ENCODE results near the gene ZCCHC7. TPM values are rescaled to one million over a fixed set of nuclear protein-coding genes. Genes with fewer than 3 reads are reported as not detected.

The ZCCHC7 gene
- total and polyA plus RNA-seq, 10 of the 15 experiments (the other 5 are each of a cell fraction or from before 2014, with no cell fraction given): 42.9 to 178 (median 53.3) TPM

GRCh38 chr9:37264539-37264938, 144.2 kb downstream of the ZCCHC7 start:
- no peak overlapping the region for H3K27ac ChIP-seq (ENCODE audit: control insufficient read depth, insufficient read depth)
- ATAC-seq: no peak
- ChIA-PET SMC1A (ENCODE audit: uncharacterized antibody, unreplicated experiment) (interaction anchor here (0.5 to 1.7 kb wide), 5 partner anchors 14 to 44 kb away, joined by 3 to 7 read pairs (median 3); no protein-coding TSS in a partner anchor), RAD21 (ENCODE audit: unreplicated experiment) (interaction anchor here (0.5 to 0.7 kb wide), 2 partner anchors 9 to 237 kb away, joined by 3 read pairs; no protein-coding TSS in a partner anchor), POLR2A (interaction anchor here (0.5 kb wide), 1 partner anchor 201 kb away, joined by 3 read pairs; no protein-coding TSS in a partner anchor), CTCF (interaction anchor here (1.3 kb wide), 2 partner anchors 17 to 37 kb away, joined by 3 to 4 read pairs; no protein-coding TSS in a partner anchor)
- H3K36me3 ChIP-seq (ENCODE audit: control insufficient read depth in 2 of 2, insufficient read depth in 2 of 2, low read length in 1 of 2): peaks cover 0 to 9% of the 10 kb centered on the region in 2 experiments; a peak in 2 of 4 replicates
- H3K9ac ChIP-seq (ENCODE audit: control insufficient read depth, insufficient read depth, low read length): no peak overlapping the region
- no peaks in the 10 kb centered on the region for H3K9me3 ChIP-seq (replicated peaks; ENCODE audit: control insufficient read depth, insufficient read depth, low read length)
- H3K79me2 ChIP-seq (ENCODE audit: control insufficient read depth, insufficient read depth, low read length): peaks cover 3% of the 10 kb centered on the region
- no peak overlapping the region for H3K4me2 ChIP-seq (ENCODE audit: control insufficient read depth, insufficient read depth)
- no TSS peak for BruUV-seq (replicated peaks)
- 81% methylated on average over 1 of the region's 1 CpG for WGBS (ENCODE audit: insufficient coverage, insufficient replicate concordance, low lambda C conversion rate, missing lambda C conversion rate)
- no peak overlapping the region for H3K4me3 ChIP-seq
- DNase-seq (ENCODE audit: low read depth, low spot score): no peak
- no peaks in the 10 kb centered on the region for H4K20me1 ChIP-seq (ENCODE audit: control insufficient read depth, insufficient read depth)
- TF ChIP-seq TCF7 (IDR thresholded peaks at IDR 0.05; ENCODE audit: borderline replicate concordance) (no peak), CUX1 (IDR thresholded peaks at IDR 0.05; ENCODE audit: insufficient replicate concordance, low read depth, low read length) (no peak), TCF12 (IDR thresholded peaks at IDR 0.05; ENCODE audit: low read depth, low read length) (no peak), ZNF207 (IDR thresholded peaks at IDR 0.05; ENCODE audit: borderline replicate concordance) (no peak), FOS (IDR thresholded peaks at IDR 0.05; ENCODE audit: borderline replicate concordance, extremely low read depth, insufficient read length) (no peak), TCF3 (IDR thresholded peaks at IDR 0.05; ENCODE audit: borderline replicate concordance, insufficient read depth, low read depth, low read length) (no peak), HDAC2 (IDR thresholded peaks at IDR 0.05) (no peak), RAD21 (IDR thresholded peaks at IDR 0.05; ENCODE audit: insufficient read depth, low read depth, low read length) (no peak)
- in situ Hi-C loops (cut with MboI): no loop called here
- no peak for FAIRE-seq
- no peak overlapping the region for H2AFZ ChIP-seq (ENCODE audit: control insufficient read depth, low read depth, low read length)
- intact Hi-C loops (cut with micrococcal nuclease; ENCODE audit: unreplicated experiment): no loop called here
- no peaks in the 10 kb centered on the region for H3K27me3 ChIP-seq (replicated peaks in 1 of 2; ENCODE audit: control insufficient read depth in 2 of 2, insufficient read depth in 2 of 2, low read length in 1 of 2)
- H3K4me1 ChIP-seq (ENCODE audit: control insufficient read depth, insufficient read depth, low read length): no peaks in the 10 kb centered on the region

All from GM12878 (cell line).